WTC11 (cell line): ENCODE data around the gene TBX10. TPM values are rescaled to one million over a fixed set of nuclear protein-coding genes. Genes with fewer than 3 reads are reported as not detected.
"Not testable (repeated sequence)": the region's sequence is repeated elsewhere in the genome, so short reads cannot be mapped to it uniquely, and the experiment has no call there.

Source experiments
- ATAC-seq: fragments of 200-7000 bp; cut with Tn5 transposase; 2 replicates; pipeline ENCODE4 v1.10.0; 2021; ENCODE audit warnings: mild to moderate bottlenecking, moderate library complexity
- CTCF ChIA-PET: fragments of 300-600 bp; sonication (Branson Sonifier 250); formaldehyde crosslinking; loops from one replicate; lab custom pipeline; 2021; ENCODE audit warnings: antibody characterized with exemption; lab: Charles Lee
- POLR2A ChIA-PET: fragments of 350-600 bp; sonication (Branson Sonifier 250); formaldehyde crosslinking; loops from one replicate; lab custom pipeline; 2021; ENCODE audit warnings: antibody characterized with exemption; lab: Charles Lee
- DNase-seq: peaks from one replicate; pipeline ENCODE4 v3.0.0; 2021; ENCODE audit warnings: low spot score
- H3K27ac Mint-ChIP-seq: 2 replicates; pipeline ENCODE4 v1.8.0; 2021; ENCODE audit warnings: mixed read lengths
- H3K27me3 Mint-ChIP-seq: 2 replicates; pipeline ENCODE4 v1.8.0; 2021; ENCODE audit warnings: low read depth, mild to moderate bottlenecking, moderate library complexity, mixed read lengths
- H3K36me3 Mint-ChIP-seq: 2 replicates; pipeline ENCODE4 v1.8.0; 2021; ENCODE audit warnings: mixed read lengths
- H3K4me1 Mint-ChIP-seq: 2 replicates; pipeline ENCODE4 v1.8.0; 2022; ENCODE audit warnings: mixed read lengths
- H3K4me3 Mint-ChIP-seq: 2 replicates; pipeline ENCODE4 v1.8.0; 2021; ENCODE audit warnings: mild to moderate bottlenecking, moderate library complexity, mixed read lengths
- H3K9me3 Mint-ChIP-seq: 2 replicates; pipeline ENCODE4 v1.8.0; 2021; ENCODE audit warnings: mixed read lengths
- GRHL2 ChIP-seq: fragments of 250-450 bp; sonication (Bioruptor Pico); IDR thresholded peaks from 2 replicates; pipeline ENCODE4 v1.8.0; 2022; ENCODE audit warnings: mild to moderate bottlenecking, moderate library complexity; ENCODE audit not compliant: insufficient replicate concordance, severe bottlenecking
- KAT7 ChIP-seq: sonication (generic); formaldehyde crosslinking; IDR thresholded peaks from 2 replicates; pipeline ENCODE4 v1.8.1; 2023; ENCODE audit warnings: missing genetic modification reagents, mild to moderate bottlenecking, borderline replicate concordance
- MYBL2 ChIP-seq: sonication (generic); formaldehyde crosslinking; IDR thresholded peaks from 2 replicates; pipeline ENCODE4 v1.8.1; 2023; ENCODE audit warnings: mild to moderate bottlenecking, moderate library complexity, missing genetic modification reagents
- NFE2L1 ChIP-seq: sonication (generic); formaldehyde crosslinking; IDR thresholded peaks from 2 replicates; pipeline ENCODE4 v1.8.1; 2023; ENCODE audit warnings: missing genetic modification reagents
- NR1H2 ChIP-seq: sonication (generic); formaldehyde crosslinking; IDR thresholded peaks from 2 replicates; pipeline ENCODE4 v1.9.0; 2021; ENCODE audit warnings: mild to moderate bottlenecking, moderate library complexity, missing genetic modification reagents
- SMAD4 ChIP-seq: sonication (generic); formaldehyde crosslinking; IDR thresholded peaks from 2 replicates; pipeline ENCODE4 v1.8.0; 2022; ENCODE audit warnings: mild to moderate bottlenecking, missing genetic modification reagents
- ZNF396 ChIP-seq: fragments of 250-450 bp; sonication (Bioruptor Pico); IDR thresholded peaks from 2 replicates; pipeline ENCODE4 v1.8.0; 2021; ENCODE audit warnings: mild to moderate bottlenecking, moderate library complexity, borderline replicate concordance
- ZNF671 ChIP-seq: fragments of 250-450 bp; sonication (Bioruptor Pico); IDR thresholded peaks from 2 replicates; pipeline ENCODE4 v1.8.0; 2021; ENCODE audit warnings: mild to moderate bottlenecking
- total RNA-seq: library from RNA; stranded (reverse); gene quantifications from 3 replicates; pipeline ENCODE4 v1.2.3, GENCODE V29; 2021
- TF ChIP-seq, protein P1 (sequence below): fragments of 250-450 bp; sonication (Bioruptor Pico); conservative IDR thresholded peaks from 2 replicates; pipeline ENCODE4 v1.9.0; 2021; ENCODE audit warnings: mild to moderate bottlenecking
- TF ChIP-seq, protein P2 (sequence below): fragments of 250-450 bp; sonication (Bioruptor Pico); IDR thresholded peaks from 2 replicates; pipeline ENCODE4 v1.9.0; 2021; ENCODE audit warnings: mild to moderate bottlenecking
- TF ChIP-seq, protein P3 (sequence below): fragments of 250-450 bp; sonication (Bioruptor Pico); IDR thresholded peaks from 2 replicates; pipeline ENCODE4 v1.9.0; 2021; ENCODE audit warnings: moderate library complexity, mild to moderate bottlenecking, inconsistent platforms, borderline replicate concordance
- TF ChIP-seq, protein P4 (sequence below): fragments of 250-450 bp; sonication (Bioruptor Pico); IDR thresholded peaks from 2 replicates; pipeline ENCODE4 v2.1.2; 2022; ENCODE audit warnings: mild to moderate bottlenecking, moderate library complexity
- TF ChIP-seq, protein P5 (sequence below): sonication (generic); formaldehyde crosslinking; IDR thresholded peaks from 2 replicates; pipeline ENCODE4 v1.8.1; 2022; ENCODE audit warnings: mild to moderate bottlenecking, moderate library complexity, missing genetic modification reagents
- TF ChIP-seq, protein P6 (sequence below): fragments of 200-600 bp; IDR thresholded peaks from 2 replicates; pipeline ENCODE4 v1.8.0; 2022; ENCODE audit warnings: antibody characterized with exemption

Gene TBX10
- total RNA-seq, 1 experiment from 2014 or later, result not detected

DNA sequence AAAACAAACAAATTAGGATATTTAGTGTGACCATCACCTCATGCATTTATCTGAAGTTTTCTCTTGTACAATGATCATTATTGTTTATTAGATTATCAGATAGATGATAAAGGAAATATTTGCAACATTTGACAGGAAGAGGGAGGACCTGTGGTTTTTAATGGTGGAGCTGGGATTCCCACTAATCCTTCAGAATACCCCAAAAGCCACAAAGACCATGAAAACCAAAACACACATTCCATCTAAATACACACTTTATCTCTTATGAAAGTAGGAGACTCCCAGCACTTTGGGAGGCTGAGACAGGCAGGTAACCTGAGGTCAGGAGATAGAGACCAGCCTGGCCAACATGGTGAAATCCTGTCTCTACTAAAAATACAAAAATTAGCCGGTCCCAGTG is 40.4 kb downstream of the TBX10 start (continued):
- TF ChIP-seq SMAD4 (CRISPR knock-in tag), result no peak
- no peak for TF ChIP-seq ZNF671 (CRISPR knock-in tag)
- no peak for TF ChIP-seq NR1H2
- TF ChIP-seq, protein P1, sequence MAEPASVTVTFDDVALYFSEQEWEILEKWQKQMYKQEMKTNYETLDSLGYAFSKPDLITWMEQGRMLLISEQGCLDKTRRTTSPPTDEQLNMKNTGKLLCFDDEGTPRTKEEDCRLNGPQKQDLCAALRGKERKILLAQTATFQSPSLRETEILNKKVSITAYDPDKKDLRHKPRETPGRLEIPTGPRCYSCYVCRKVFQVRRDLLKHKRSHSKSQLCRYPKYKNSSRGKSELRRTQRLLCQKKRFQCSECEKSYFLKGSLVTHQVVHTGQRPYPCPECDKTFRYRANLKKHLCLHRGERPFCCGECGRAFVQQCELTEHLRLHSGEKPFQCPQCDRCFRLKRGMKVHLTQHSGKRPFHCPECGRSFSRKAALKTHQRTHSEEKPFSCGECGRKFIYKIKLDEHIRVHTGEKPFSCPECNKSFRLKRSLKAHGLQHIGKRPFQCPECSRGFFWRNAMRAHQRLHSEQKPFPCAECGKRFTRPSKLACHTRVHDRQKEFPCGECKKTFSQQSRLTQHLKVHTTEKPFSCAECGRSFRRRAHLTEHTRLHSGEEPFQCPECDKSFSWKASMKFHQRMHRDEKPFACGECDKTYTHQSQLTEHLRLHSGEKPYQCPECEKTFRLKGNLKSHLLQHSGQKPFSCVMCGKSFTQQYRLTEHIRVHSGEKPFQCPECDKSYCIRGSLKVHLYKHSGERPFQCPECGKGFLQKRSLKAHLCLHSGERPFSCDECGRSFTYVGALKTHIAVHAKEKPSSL (CRISPR knock-in tag), result no peak
- no peak for TF ChIP-seq MYBL2 (CRISPR knock-in tag)
- TF ChIP-seq, protein P2, sequence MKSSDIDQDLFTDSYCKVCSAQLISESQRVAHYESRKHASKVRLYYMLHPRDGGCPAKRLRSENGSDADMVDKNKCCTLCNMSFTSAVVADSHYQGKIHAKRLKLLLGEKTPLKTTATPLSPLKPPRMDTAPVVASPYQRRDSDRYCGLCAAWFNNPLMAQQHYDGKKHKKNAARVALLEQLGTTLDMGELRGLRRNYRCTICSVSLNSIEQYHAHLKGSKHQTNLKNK (CRISPR knock-in tag), result no peak
- no peak for TF ChIP-seq GRHL2 (CRISPR knock-in tag)
- TF ChIP-seq, protein P3, sequence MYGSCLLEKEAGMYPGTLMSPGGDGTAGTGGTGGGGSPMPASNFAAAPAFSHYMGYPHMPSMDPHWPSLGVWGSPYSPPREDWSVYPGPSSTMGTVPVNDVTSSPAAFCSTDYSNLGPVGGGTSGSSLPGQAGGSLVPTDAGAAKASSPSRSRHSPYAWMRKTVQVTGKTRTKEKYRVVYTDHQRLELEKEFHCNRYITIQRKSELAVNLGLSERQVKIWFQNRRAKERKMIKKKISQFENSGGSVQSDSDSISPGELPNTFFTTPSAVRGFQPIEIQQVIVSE (CRISPR knock-in tag), result no peak
- no peak for TF ChIP-seq NFE2L1 (CRISPR knock-in tag)
- no peak for TF ChIP-seq KAT7 (CRISPR knock-in tag)
- TF ChIP-seq, protein P4, sequence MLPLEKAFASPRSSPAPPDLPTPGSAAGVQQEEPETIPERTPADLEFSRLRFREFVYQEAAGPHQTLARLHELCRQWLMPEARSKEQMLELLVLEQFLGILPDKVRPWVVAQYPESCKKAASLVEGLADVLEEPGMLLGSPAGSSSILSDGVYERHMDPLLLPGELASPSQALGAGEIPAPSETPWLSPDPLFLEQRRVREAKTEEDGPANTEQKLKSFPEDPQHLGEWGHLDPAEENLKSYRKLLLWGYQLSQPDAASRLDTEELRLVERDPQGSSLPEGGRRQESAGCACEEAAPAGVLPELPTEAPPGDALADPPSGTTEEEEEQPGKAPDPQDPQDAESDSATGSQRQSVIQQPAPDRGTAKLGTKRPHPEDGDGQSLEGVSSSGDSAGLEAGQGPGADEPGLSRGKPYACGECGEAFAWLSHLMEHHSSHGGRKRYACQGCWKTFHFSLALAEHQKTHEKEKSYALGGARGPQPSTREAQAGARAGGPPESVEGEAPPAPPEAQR (CRISPR knock-in tag), result no peak
- no peak for TF ChIP-seq ZNF396 (CRISPR knock-in tag)
- TF ChIP-seq, protein P5, sequence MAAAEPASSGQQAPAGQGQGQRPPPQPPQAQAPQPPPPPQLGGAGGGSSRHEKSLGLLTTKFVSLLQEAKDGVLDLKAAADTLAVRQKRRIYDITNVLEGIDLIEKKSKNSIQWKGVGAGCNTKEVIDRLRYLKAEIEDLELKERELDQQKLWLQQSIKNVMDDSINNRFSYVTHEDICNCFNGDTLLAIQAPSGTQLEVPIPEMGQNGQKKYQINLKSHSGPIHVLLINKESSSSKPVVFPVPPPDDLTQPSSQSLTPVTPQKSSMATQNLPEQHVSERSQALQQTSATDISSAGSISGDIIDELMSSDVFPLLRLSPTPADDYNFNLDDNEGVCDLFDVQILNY (CRISPR knock-in tag), result no peak
- TF ChIP-seq, protein P6, sequence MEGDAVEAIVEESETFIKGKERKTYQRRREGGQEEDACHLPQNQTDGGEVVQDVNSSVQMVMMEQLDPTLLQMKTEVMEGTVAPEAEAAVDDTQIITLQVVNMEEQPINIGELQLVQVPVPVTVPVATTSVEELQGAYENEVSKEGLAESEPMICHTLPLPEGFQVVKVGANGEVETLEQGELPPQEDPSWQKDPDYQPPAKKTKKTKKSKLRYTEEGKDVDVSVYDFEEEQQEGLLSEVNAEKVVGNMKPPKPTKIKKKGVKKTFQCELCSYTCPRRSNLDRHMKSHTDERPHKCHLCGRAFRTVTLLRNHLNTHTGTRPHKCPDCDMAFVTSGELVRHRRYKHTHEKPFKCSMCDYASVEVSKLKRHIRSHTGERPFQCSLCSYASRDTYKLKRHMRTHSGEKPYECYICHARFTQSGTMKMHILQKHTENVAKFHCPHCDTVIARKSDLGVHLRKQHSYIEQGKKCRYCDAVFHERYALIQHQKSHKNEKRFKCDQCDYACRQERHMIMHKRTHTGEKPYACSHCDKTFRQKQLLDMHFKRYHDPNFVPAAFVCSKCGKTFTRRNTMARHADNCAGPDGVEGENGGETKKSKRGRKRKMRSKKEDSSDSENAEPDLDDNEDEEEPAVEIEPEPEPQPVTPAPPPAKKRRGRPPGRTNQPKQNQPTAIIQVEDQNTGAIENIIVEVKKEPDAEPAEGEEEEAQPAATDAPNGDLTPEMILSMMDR, result no peak
- TF ChIP-seq, all 79 proteins: peak for 0

DNA sequence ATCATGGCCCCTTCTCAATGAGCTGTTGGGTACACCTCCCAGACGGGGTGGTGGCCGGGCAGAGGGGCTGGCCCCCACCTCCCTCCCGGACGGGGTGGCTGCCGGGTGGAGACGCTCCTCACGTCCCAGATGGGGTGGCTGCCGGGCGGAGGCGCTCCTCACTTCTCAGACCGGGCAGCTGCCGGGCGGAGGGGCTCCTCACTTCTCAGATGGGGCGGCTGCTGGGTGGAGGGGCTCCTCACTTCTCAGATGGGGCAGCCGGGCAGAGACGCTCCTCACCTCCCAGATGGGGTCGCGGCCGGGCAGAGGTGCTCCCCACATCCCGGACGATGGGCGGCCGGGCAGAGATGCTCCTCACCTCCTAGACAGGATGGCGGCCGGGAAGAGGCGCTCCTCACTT is 41.6 kb downstream of the TBX10 start:
- POLR2A ChIA-PET, CTCF ChIA-PET, H3K4me3 Mint-ChIP-seq, H3K27me3 Mint-ChIP-seq, ATAC-seq, H3K27ac Mint-ChIP-seq, DNase-seq: not testable (repeated sequence)
- Mint-ChIP-seq H3K9me3 (peaks cover 23% of the 10 kb centered on the region), H3K36me3 (peaks cover 13% of the 10 kb centered on the region), H3K4me1 (peaks cover 13% of the 10 kb centered on the region)

DNA sequence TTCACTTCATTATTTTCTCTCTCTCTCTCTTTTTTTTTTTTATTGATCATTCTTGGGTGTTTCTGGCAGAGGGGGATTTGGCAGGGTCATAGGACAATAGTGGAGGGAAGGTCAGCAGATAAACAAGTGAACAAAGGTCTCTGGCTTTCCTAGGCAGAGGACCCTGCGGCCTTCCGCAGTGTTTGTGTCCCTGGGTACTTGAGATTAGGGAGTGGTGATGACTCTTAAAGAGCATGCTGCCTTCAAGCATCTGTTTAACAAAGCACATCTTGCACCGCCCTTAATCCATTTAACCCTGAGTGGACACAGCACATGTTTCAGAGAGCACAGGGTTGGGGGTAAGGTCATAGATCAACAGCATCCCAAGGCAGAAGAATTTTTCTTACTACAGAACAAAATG is 42.1 kb downstream of the TBX10 start:
- ATAC-seq, DNase-seq, H3K27ac Mint-ChIP-seq, POLR2A ChIA-PET, CTCF ChIA-PET, H3K27me3 Mint-ChIP-seq, H3K4me3 Mint-ChIP-seq: not testable (repeated sequence)
- Mint-ChIP-seq H3K4me1 (peaks cover 14% of the 10 kb centered on the region), H3K9me3 (peaks cover 19% of the 10 kb centered on the region), H3K36me3 (peaks cover 13% of the 10 kb centered on the region)
